HG03095 (cell line): ENCODE measurements around the gene CPEB2.

Experiments used
- ATAC-seq: cut with Tn5 transposase; IDR thresholded peaks from one replicate; pipeline ENCODE4 v1.9.1; 2021; ENCODE audit warnings: moderate library complexity; ENCODE audit not compliant: unreplicated experiment

Gene CPEB2

GRCh38 chr4:15001869-15002658 lies at the start of gene CPEB2:
Gene CPEB2, plus strand, starts transcription at chr4:15002481. Its CDS starts 193 bp downstream, at chr4:15002674.
- peak; percentile 62 for ATAC-seq

- ATAC-seq: no peak
These were observed 43.8 kb upstream of the CPEB2 start for GRCh38 chr4:14958436-14958835.

- no peak for ATAC-seq
These were observed 41.0 kb upstream of the CPEB2 start for GRCh38 chr4:14961292-14961691.

- ATAC-seq: no peak
These were observed 37.2 kb upstream of the CPEB2 start for GRCh38 chr4:14965071-14965470.

- no peak for ATAC-seq
These were observed 34.3 kb upstream of the CPEB2 start for GRCh38 chr4:14967982-14968381.

- ATAC-seq: no peak
These were observed 24.5 kb upstream of the CPEB2 start for GRCh38 chr4:14977830-14978229.

- ATAC-seq: no peak
These were observed 17.8 kb upstream of the CPEB2 start for GRCh38 chr4:14984448-14984847.

- ATAC-seq: no peak
These were observed 17.1 kb upstream of the CPEB2 start for GRCh38 chr4:14985161-14985560.

GRCh38 chr4:14985843-14986242 lies 16.4 kb upstream of the CPEB2 start:
- ATAC-seq: no peak

- ATAC-seq: no peak
These were observed 15.2 kb upstream of the CPEB2 start for GRCh38 chr4:14987054-14987453.

- no peak for ATAC-seq
These were observed 11.8 kb upstream of the CPEB2 start for GRCh38 chr4:14990484-14990883.

GRCh38 chr4:14994242-14994641 lies 8.0 kb upstream of the CPEB2 start:
- ATAC-seq: no peak

- ATAC-seq: peak; percentile 20
These were observed 923 bp upstream of the CPEB2 start for GRCh38 chr4:15001248-15001868.

- peak; percentile 17 for ATAC-seq
These were observed 549 bp downstream of the CPEB2 start for GRCh38 chr4:15002659-15003400.

- ATAC-seq: peak; percentile 13
These were observed 1.2 kb downstream of the CPEB2 start for GRCh38 chr4:15003401-15003890.

GRCh38 chr4:15003891-15004738 lies 1.8 kb downstream of the CPEB2 start:
- no peak for ATAC-seq

GRCh38 chr4:15004739-15005301 lies 2.5 kb downstream of the CPEB2 start:
- ATAC-seq: no peak

GRCh38 chr4:15005474-15006115 lies 3.3 kb downstream of the CPEB2 start:
- no peak for ATAC-seq

- no peak for ATAC-seq
These were observed 4.2 kb downstream of the CPEB2 start for GRCh38 chr4:15006416-15007024.
